Measurements from ENCODE around the gene CBX7. TPM values are rescaled to one million over a fixed set of nuclear protein-coding genes. Genes with fewer than 3 reads are reported as not detected.

The CBX7 gene
- total RNA-seq, 2 experiments from 2014 or later: 11.9 to 19.6 TPM

DNA sequence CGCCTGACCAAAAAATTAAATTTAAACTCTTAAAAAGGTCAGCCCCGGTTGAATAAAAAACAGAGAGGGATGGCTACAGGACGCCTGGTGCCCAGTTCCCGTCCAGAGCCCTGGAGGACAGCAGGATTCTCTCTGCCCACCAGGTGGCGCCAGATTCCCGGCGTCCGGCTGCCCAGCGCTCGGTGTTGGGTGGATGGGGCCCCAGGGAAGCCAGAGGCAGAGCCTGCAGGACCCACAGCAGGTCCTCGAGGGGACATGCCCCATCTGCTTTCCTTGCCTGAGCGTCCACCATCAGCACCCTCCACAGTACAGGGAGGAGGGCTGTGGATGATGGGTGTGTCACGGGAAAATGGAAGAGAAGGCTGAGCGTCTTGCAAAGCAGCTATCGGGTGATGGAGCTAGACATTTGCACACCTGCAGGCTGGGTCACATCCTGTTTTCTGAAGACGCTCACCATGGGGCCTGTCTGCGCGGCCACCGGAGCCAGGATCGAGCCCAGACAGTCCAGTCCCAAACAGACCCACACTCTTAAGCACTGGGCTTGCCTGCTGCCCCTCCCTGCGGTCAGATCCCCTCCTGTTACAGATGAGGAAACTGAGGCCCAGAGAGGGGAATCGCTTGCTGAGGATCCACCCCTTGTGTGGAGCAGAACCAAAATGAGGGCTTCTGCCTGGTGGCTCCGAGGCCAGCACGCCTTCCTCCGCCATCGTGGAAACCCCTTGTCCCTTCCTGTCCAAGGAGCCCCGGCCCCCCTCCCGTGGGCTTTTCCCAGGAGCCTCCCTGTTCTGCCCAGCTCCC is 18.5 kb upstream of the CBX7 start:
- TF ChIP-seq, protein P1, sequence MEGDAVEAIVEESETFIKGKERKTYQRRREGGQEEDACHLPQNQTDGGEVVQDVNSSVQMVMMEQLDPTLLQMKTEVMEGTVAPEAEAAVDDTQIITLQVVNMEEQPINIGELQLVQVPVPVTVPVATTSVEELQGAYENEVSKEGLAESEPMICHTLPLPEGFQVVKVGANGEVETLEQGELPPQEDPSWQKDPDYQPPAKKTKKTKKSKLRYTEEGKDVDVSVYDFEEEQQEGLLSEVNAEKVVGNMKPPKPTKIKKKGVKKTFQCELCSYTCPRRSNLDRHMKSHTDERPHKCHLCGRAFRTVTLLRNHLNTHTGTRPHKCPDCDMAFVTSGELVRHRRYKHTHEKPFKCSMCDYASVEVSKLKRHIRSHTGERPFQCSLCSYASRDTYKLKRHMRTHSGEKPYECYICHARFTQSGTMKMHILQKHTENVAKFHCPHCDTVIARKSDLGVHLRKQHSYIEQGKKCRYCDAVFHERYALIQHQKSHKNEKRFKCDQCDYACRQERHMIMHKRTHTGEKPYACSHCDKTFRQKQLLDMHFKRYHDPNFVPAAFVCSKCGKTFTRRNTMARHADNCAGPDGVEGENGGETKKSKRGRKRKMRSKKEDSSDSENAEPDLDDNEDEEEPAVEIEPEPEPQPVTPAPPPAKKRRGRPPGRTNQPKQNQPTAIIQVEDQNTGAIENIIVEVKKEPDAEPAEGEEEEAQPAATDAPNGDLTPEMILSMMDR (conservative IDR thresholded peaks at IDR 0.05; ENCODE audit: low read length): peak; percentile 97
- no peak for TF ChIP-seq EZH2phosphoT487 (IDR thresholded peaks at IDR 0.05; ENCODE audit: borderline replicate concordance, low read depth, low read length)
- peak overlapping the region; percentile 48 for H3K4me3 ChIP-seq (ENCODE audit: low read depth, low read length, poor library complexity, severe bottlenecking)
- H3K27ac ChIP-seq (ENCODE audit: low read depth, low read length, poor library complexity, severe bottlenecking): peak overlapping the region; percentile 91
- peak overlapping the region; percentile 74 for H3K4me2 ChIP-seq (ENCODE audit: low read length)
- no peaks in the 10 kb centered on the region for H3K9me2 ChIP-seq (ENCODE audit: insufficient read depth, low read length)
- intact Hi-C loops (cut with micrococcal nuclease; ENCODE audit: unreplicated experiment): loop anchor here (1.0 to 2.0 kb wide), 3 partner anchors 140 to 358 kb away; no protein-coding TSS in a partner anchor
- DNase-seq (ENCODE audit: low spot score): peak; percentile 91
- POLR2A ChIA-PET: interaction anchor here (0.5 to 2.9 kb wide), 2 partner anchors 17 to 148 kb away, joined by 4 to 11 read pairs; partner anchors contain the start of gene RPL3
- H3K79me2 ChIP-seq (ENCODE audit: insufficient read depth, low read depth, low read length): no peaks in the 10 kb centered on the region
- no peaks in the 10 kb centered on the region for H3K36me3 ChIP-seq (ENCODE audit: insufficient read depth, low read length)
- no TSS peak for BruUV-seq (replicated peaks)
- CTCF ChIA-PET (ENCODE audit: unreplicated experiment): interaction anchor here (0.5 to 2.0 kb wide), 9 partner anchors 10 to 358 kb away, joined by 3 to 11 read pairs (median 3); no protein-coding TSS in a partner anchor
- no peaks in the 10 kb centered on the region for H3K9me3 ChIP-seq (ENCODE audit: low read length)
- H3K4me1 ChIP-seq (ENCODE audit: insufficient read depth, low read length, poor library complexity, severe bottlenecking): peaks cover 67% of the 10 kb centered on the region
- peak overlapping the region; percentile 85; the same call in 1 of the 2 replicates for H2AFZ ChIP-seq (ENCODE audit: low read length)
- no peaks in the 10 kb centered on the region for H4K20me1 ChIP-seq (ENCODE audit: insufficient read depth, low read length)

DNA sequence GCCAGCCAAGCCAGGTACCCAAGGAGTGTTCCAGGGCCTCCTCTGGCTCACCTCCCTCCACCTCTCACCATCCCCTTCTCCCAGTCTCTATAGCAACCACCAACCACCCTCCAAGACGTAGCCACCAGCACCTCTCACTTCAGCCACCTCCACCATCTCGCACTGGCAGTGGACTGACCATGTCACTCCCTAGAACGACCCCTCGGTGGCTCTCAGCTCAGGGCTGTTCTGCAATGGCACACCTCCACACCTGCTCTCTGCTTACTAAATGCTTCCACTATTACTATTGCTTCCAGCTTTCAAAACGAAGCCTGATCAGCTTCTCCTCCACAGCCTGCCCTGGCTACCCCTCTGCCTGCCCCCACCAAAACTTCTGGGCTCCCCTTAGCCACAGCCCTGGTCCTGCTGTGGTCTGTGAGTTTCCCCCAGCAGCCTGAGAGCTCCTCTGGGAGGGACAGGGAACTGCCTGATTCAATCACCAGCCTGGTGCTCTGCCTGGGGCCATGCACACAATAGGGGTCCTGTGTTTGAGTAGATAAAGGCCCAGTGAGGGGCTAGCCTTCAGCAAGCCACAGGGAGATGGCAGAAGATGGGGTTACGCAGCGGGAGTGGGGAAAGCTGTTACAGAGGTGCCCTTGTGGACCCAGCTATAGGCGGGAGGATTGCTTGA is 17.5 kb upstream of the CBX7 start:
- H3K27ac ChIP-seq (ENCODE audit: low read depth, low read length, poor library complexity, severe bottlenecking): no peak overlapping the region
- H3K36me3 ChIP-seq (ENCODE audit: insufficient read depth, low read length): no peaks in the 10 kb centered on the region
- H3K9me2 ChIP-seq (ENCODE audit: insufficient read depth, low read length): no peaks in the 10 kb centered on the region
- peak overlapping the region; percentile 29 for H2AFZ ChIP-seq (ENCODE audit: low read length)
- no peaks in the 10 kb centered on the region for H4K20me1 ChIP-seq (ENCODE audit: insufficient read depth, low read length)
- no peak for TF ChIP-seq EZH2phosphoT487 (IDR thresholded peaks at IDR 0.05; ENCODE audit: borderline replicate concordance, low read depth, low read length)
- TF ChIP-seq, protein P1 (conservative IDR thresholded peaks at IDR 0.05; ENCODE audit: low read length): no peak
- BruUV-seq (replicated peaks): no TSS peak
- POLR2A ChIA-PET: interaction anchor here (0.6 to 2.9 kb wide), 3 partner anchors 97 to 270 kb away, joined by 3 to 11 read pairs (median 3); partner anchors contain the start of gene RPL3
- CTCF ChIA-PET (ENCODE audit: unreplicated experiment): interaction anchor here (0.6 to 2.0 kb wide), 3 partner anchors 16 to 141 kb away, joined by 3 to 10 read pairs (median 3); no protein-coding TSS in a partner anchor
- peaks cover 63% of the 10 kb centered on the region for H3K4me1 ChIP-seq (ENCODE audit: insufficient read depth, low read length, poor library complexity, severe bottlenecking)
- H3K9me3 ChIP-seq (ENCODE audit: low read length): no peaks in the 10 kb centered on the region
- no peak for DNase-seq (ENCODE audit: low spot score)
- no peaks in the 10 kb centered on the region for H3K79me2 ChIP-seq (ENCODE audit: insufficient read depth, low read depth, low read length)
- intact Hi-C loops (cut with micrococcal nuclease; ENCODE audit: unreplicated experiment): loop anchor here (1.0 to 2.0 kb wide), 3 partner anchors 141 to 359 kb away; no protein-coding TSS in a partner anchor
- 0 out of 2 replicates have a peak overlapping the region, but pooled peaks have one; percentile 4 for H3K4me2 ChIP-seq (ENCODE audit: low read length)
- H3K4me3 ChIP-seq (ENCODE audit: low read depth, low read length, poor library complexity, severe bottlenecking): no peak overlapping the region

Data from OCI-LY7 (cell line).